Measurements from ENCODE around the gene TOR2A. TPM values are rescaled to one million over a fixed set of nuclear protein-coding genes. Genes with fewer than 3 reads are reported as not detected.

TOR2A gene
- total and polyA plus RNA-seq, 4 donors: 5.1 to 14.6 (median 11.8) TPM

GRCh38 chr9:127700140-127700539 lies 35.0 kb downstream of the TOR2A start:
- Histone ChIP-seq H3K36me3 (ENCODE audit: control insufficient read depth in 4 of 4, insufficient read depth in 3 of 4, low read depth in 1 of 4, low read length in 3 of 4) (no peaks in the 10 kb centered on the region), H3K27me3 (ENCODE audit: control insufficient read depth in 4 of 4, insufficient read depth in 4 of 4, low read length in 3 of 4) (no peaks in the 10 kb centered on the region), H3K4me1 (ENCODE audit: control insufficient read depth in 4 of 4, insufficient read depth in 4 of 4, low read length in 3 of 4) (peaks cover 2 to 6% (median 3%) of the 10 kb centered on the region in 4 donors), H3K4me3 (ENCODE audit: low read depth in 1 of 3, low read length in 3 of 3) (no peak overlapping the region), H3K27ac (ENCODE audit: low read depth in 1 of 2, low read length in 2 of 2) (no peak overlapping the region), H3K9me3 (ENCODE audit: control insufficient read depth in 4 of 4, low read length in 3 of 4) (no peaks in the 10 kb centered on the region), H3K9ac (ENCODE audit: low read depth in 1 of 2, low read length in 2 of 2) (no peak overlapping the region)
- no peak for DNase-seq (ENCODE audit: low spot score)
- 96% methylated on average over 2 of the region's 2 CpGs for WGBS
- TF ChIP-seq FOXA2 (IDR thresholded peaks at IDR 0.05) (no peak), RAD21 (IDR thresholded peaks at IDR 0.05) (no peak), NR2F2 (IDR thresholded peaks at IDR 0.05) (no peak), TAF1 (conservative IDR thresholded peaks at IDR 0.05) (no peak), YY1 (IDR thresholded peaks at IDR 0.05) (no peak), HNF4G (IDR thresholded peaks at IDR 0.05) (no peak), EGR1 (IDR thresholded peaks at IDR 0.05; ENCODE audit: low read depth in 2 of 2) (no peak), SP1 (IDR thresholded peaks at IDR 0.05) (no peak), ATF3 (IDR thresholded peaks at IDR 0.05) (no peak), MAX (IDR thresholded peaks at IDR 0.05) (no peak), REST (IDR thresholded peaks at IDR 0.05) (no peak), FOXA1 (IDR thresholded peaks at IDR 0.05) (no peak), GABPA (IDR thresholded peaks at IDR 0.05 in 1 of 2, conservative IDR thresholded peaks at IDR 0.05 in 1 of 2) (no peak), RXRA (IDR thresholded peaks at IDR 0.05) (no peak), HNF4A (conservative IDR thresholded peaks at IDR 0.05) (no peak)

GRCh38 chr9:127698985-127699670 lies 36.0 kb downstream of the TOR2A start:
- Histone ChIP-seq H3K4me3 (ENCODE audit: low read depth in 1 of 3, low read length in 3 of 3) (peak overlapping the region in 1 of 3 donors; percentile 12), H3K36me3 (ENCODE audit: control insufficient read depth in 4 of 4, insufficient read depth in 3 of 4, low read depth in 1 of 4, low read length in 3 of 4) (no peaks in the 10 kb centered on the region), H3K27me3 (ENCODE audit: control insufficient read depth in 4 of 4, insufficient read depth in 4 of 4, low read length in 3 of 4) (no peaks in the 10 kb centered on the region), H3K9ac (ENCODE audit: low read depth in 1 of 2, low read length in 2 of 2) (no peak overlapping the region), H3K4me1 (ENCODE audit: control insufficient read depth in 4 of 4, insufficient read depth in 4 of 4, low read length in 3 of 4) (peaks cover 2 to 6% (median 3%) of the 10 kb centered on the region in 4 donors), H3K27ac (ENCODE audit: low read depth in 1 of 2, low read length in 2 of 2) (peak overlapping the region; percentile 68 to 72), H3K9me3 (ENCODE audit: control insufficient read depth in 4 of 4, low read length in 3 of 4) (no peaks in the 10 kb centered on the region)
- peak; percentile 96 for DNase-seq (ENCODE audit: low spot score)
- WGBS: 19% methylated on average over 41 of the region's 41 CpGs
- TF ChIP-seq REST (IDR thresholded peaks at IDR 0.05): no peak
- TF ChIP-seq FOXA1 (IDR thresholded peaks at IDR 0.05): no peak
- peak in 1 of 2 donors; percentile 70 for TF ChIP-seq GABPA (IDR thresholded peaks at IDR 0.05 in 1 of 2, conservative IDR thresholded peaks at IDR 0.05 in 1 of 2)
- TF ChIP-seq RXRA (IDR thresholded peaks at IDR 0.05): no peak
- TF ChIP-seq RAD21 (IDR thresholded peaks at IDR 0.05): peak; percentile 6 to 21
- TF ChIP-seq HNF4G (IDR thresholded peaks at IDR 0.05): no peak
- no peak for TF ChIP-seq HNF4A (conservative IDR thresholded peaks at IDR 0.05)
- peak; percentile 9 for TF ChIP-seq CTCF (IDR thresholded peaks at IDR 0.05; ENCODE audit: low read depth, low read length, missing input control)
- TF ChIP-seq FOXA2 (IDR thresholded peaks at IDR 0.05): no peak
- no peak for TF ChIP-seq JUND (IDR thresholded peaks at IDR 0.05)
- TF ChIP-seq ATF3 (IDR thresholded peaks at IDR 0.05): no peak
- TF ChIP-seq ZBTB33 (IDR thresholded peaks at IDR 0.05): no peak
- no peak for TF ChIP-seq YY1 (IDR thresholded peaks at IDR 0.05)
- no peak for TF ChIP-seq TAF1 (conservative IDR thresholded peaks at IDR 0.05)
- TF ChIP-seq MAX (IDR thresholded peaks at IDR 0.05): peak; percentile 30
- TF ChIP-seq SP1 (IDR thresholded peaks at IDR 0.05): peak; percentile 84
- peak; percentile 13 for TF ChIP-seq NR2F2 (IDR thresholded peaks at IDR 0.05)

Measured in liver (tissue), 9 donors.